Colon (tissue), 2 donors: ENCODE results near the gene ATP1A4.
"Not testable (repeated sequence)": the region's sequence is repeated elsewhere in the genome, so short reads cannot be mapped to it uniquely, and the experiment has no call there.

Experiments
- FAIRE-seq: peaks from 2 replicates; lab custom pipeline; 2012; peaks lifted over from hg19 to GRCh38; lab: Jason Lieb, UNC
- donor health status: control.
- donor health status: control.

The ATP1A4 gene

GRCh38 chr1:160151303-160151702, at the start of gene ATP1A4:
ATP1A4 (plus strand) TSS chr1:160151603; CDS start chr1:160152041, 438 bp downstream.
- FAIRE-seq, result no peak

- FAIRE-seq, result no peak
Measured at GRCh38 chr1:160101717-160102522, 49.5 kb upstream of the ATP1A4 start.

GRCh38 chr1:160103658-160104408, 47.6 kb upstream of the ATP1A4 start:
- no peak for FAIRE-seq

GRCh38 chr1:160104486-160104885, 46.9 kb upstream of the ATP1A4 start:
- FAIRE-seq, result no peak

GRCh38 chr1:160105155-160105554, 46.2 kb upstream of the ATP1A4 start:
- no peak for FAIRE-seq

GRCh38 chr1:160107512-160107911, 43.9 kb upstream of the ATP1A4 start:
- FAIRE-seq, result no peak

- FAIRE-seq, result no peak
Measured at GRCh38 chr1:160108888-160109662, 42.3 kb upstream of the ATP1A4 start.

GRCh38 chr1:160109686-160110085, 41.7 kb upstream of the ATP1A4 start:
- FAIRE-seq, result no peak

GRCh38 chr1:160111462-160111861, 39.9 kb upstream of the ATP1A4 start:
- not testable (repeated sequence) for FAIRE-seq

GRCh38 chr1:160112357-160112756, 39.0 kb upstream of the ATP1A4 start:
- FAIRE-seq, result no peak

GRCh38 chr1:160113407-160113806, 38.0 kb upstream of the ATP1A4 start:
- FAIRE-seq, result no peak

GRCh38 chr1:160114085-160114484, 37.3 kb upstream of the ATP1A4 start:
- no peak for FAIRE-seq

GRCh38 chr1:160115545-160116282, 35.7 kb upstream of the ATP1A4 start, which contains the start of gene ATP1A2:
ATP1A2 (plus strand) TSS chr1:160115759; CDS start chr1:160115862, 103 bp downstream.
- no peak for FAIRE-seq

- FAIRE-seq, result no peak
Measured at GRCh38 chr1:160116283-160117147, 34.9 kb upstream of the ATP1A4 start.

GRCh38 chr1:160117300-160117699, 34.1 kb upstream of the ATP1A4 start:
- FAIRE-seq, result no peak

- FAIRE-seq, result no peak
Measured at GRCh38 chr1:160117709-160118183, 33.7 kb upstream of the ATP1A4 start.

- FAIRE-seq, result no peak
Measured at GRCh38 chr1:160118928-160119327, 32.5 kb upstream of the ATP1A4 start.

- FAIRE-seq, result no peak
Measured at GRCh38 chr1:160120797-160121196, 30.6 kb upstream of the ATP1A4 start.

- FAIRE-seq, result no peak
Measured at GRCh38 chr1:160121388-160121787, 30.0 kb upstream of the ATP1A4 start.

GRCh38 chr1:160122978-160123495, 28.4 kb upstream of the ATP1A4 start:
- no peak for FAIRE-seq
